GM12801 (cell line): ENCODE results near the gene TADA2B.

Source experiments
- CTCF ChIP-seq: IDR thresholded peaks from one replicate; pipeline ENCODE4 v1.5.1; 2011; ENCODE audit warnings: control low read depth; ENCODE audit not compliant: insufficient read length; ENCODE audit errors: extremely low read depth

The TADA2B gene

GRCh38 chr4:7024336-7024890 is 18.8 kb upstream of the TADA2B start:
- no peak for TF ChIP-seq CTCF

GRCh38 chr4:7025040-7025602 is 18.1 kb upstream of the TADA2B start:
- TF ChIP-seq CTCF = no peak

- TF ChIP-seq CTCF = no peak
Measured at GRCh38 chr4:7026107-7026506, 17.1 kb upstream of the TADA2B start.

GRCh38 chr4:7027284-7027683 is 15.9 kb upstream of the TADA2B start:
- no peak for TF ChIP-seq CTCF

- no peak for TF ChIP-seq CTCF
Measured at GRCh38 chr4:7027913-7028312, 15.3 kb upstream of the TADA2B start.

GRCh38 chr4:7029212-7029611 is 14.0 kb upstream of the TADA2B start:
- TF ChIP-seq CTCF = no peak

- no peak for TF ChIP-seq CTCF
Measured at GRCh38 chr4:7029921-7030320, 13.3 kb upstream of the TADA2B start.
